ENCODE measurements around the gene HIP1. TPM values are rescaled to one million over a fixed set of nuclear protein-coding genes. Genes with fewer than 3 reads are reported as not detected.

HIP1 gene
- total and polyA plus RNA-seq, 12 donors: 7.0 to 32.4 (median 23.4) TPM

GRCh38 chr7:75715864-75716263, 22.9 kb downstream of the HIP1 start:
- ATAC-seq: no peak
- H3K4me1 ChIP-seq: peaks cover 12 to 41% (median 32%) of the 10 kb centered on the region in 9 donors

GRCh38 chr7:75712517-75713361, 26.0 kb downstream of the HIP1 start:
- WGBS, 2 donors: 60 to 66% methylated on average over 4 of the region's 4 CpGs
- peak overlapping the region in 2 of 10 donors; percentile 13 to 29 for H3K4me3 ChIP-seq
- TF ChIP-seq, protein P1, sequence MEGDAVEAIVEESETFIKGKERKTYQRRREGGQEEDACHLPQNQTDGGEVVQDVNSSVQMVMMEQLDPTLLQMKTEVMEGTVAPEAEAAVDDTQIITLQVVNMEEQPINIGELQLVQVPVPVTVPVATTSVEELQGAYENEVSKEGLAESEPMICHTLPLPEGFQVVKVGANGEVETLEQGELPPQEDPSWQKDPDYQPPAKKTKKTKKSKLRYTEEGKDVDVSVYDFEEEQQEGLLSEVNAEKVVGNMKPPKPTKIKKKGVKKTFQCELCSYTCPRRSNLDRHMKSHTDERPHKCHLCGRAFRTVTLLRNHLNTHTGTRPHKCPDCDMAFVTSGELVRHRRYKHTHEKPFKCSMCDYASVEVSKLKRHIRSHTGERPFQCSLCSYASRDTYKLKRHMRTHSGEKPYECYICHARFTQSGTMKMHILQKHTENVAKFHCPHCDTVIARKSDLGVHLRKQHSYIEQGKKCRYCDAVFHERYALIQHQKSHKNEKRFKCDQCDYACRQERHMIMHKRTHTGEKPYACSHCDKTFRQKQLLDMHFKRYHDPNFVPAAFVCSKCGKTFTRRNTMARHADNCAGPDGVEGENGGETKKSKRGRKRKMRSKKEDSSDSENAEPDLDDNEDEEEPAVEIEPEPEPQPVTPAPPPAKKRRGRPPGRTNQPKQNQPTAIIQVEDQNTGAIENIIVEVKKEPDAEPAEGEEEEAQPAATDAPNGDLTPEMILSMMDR (IDR thresholded peaks at IDR 0.05): no peak
- H3K36me3 ChIP-seq: peaks cover 0 to 7% (median 0%) of the 10 kb centered on the region in 9 donors
- intact Hi-C loops (cut with DNase I): loop anchor here in 1 of 10 donors (10.0 kb wide), 1 partner anchor 58 kb away; no protein-coding TSS in a partner anchor
- H3K27me3 ChIP-seq: no peaks in the 10 kb centered on the region
- peaks cover 12 to 45% (median 33%) of the 10 kb centered on the region in 9 donors for H3K4me1 ChIP-seq
- H3K27ac ChIP-seq: peak overlapping the region; percentile 61 to 90 (median 84)
- DNase-seq (no peak), ATAC-seq (peak in 4 of 8 donors; percentile 8 to 25 (median 16))
- peaks cover 0 to 32% (median 21%) of the 10 kb centered on the region in 11 donors for H3K9me3 ChIP-seq

More at GRCh38 chr7:75715864-75716263, 22.9 kb downstream of the HIP1 start:
- H3K27me3 ChIP-seq: no peaks in the 10 kb centered on the region
- 87 to 92% methylated on average over 7 of the region's 7 CpGs for WGBS, 2 donors
- H3K27ac ChIP-seq: no peak overlapping the region
- H3K4me3 ChIP-seq: no peak overlapping the region
- DNase-seq: no peak
- H3K36me3 ChIP-seq: peaks cover 0 to 7% (median 0%) of the 10 kb centered on the region in 9 donors
- H3K9me3 ChIP-seq: peaks cover 0 to 2% (median 0%) of the 10 kb centered on the region in 11 donors
- intact Hi-C loops (cut with DNase I): loop anchor here in 2 of 10 donors (5.0 to 10.0 kb wide), 2 partner anchors 51 to 61 kb away; no protein-coding TSS in a partner anchor
- TF ChIP-seq, protein P1 (IDR thresholded peaks at IDR 0.05): no peak

- ATAC-seq (peak; percentile 71 to 94 (median 82)), DNase-seq (peak in 1 of 2 donors; percentile 28)
- Histone ChIP-seq H3K4me1 (peaks cover 12 to 45% (median 33%) of the 10 kb centered on the region in 9 donors), H3K9me3 (peaks cover 0 to 32% (median 21%) of the 10 kb centered on the region in 11 donors), H3K4me3 (peak overlapping the region in 6 of 10 donors; percentile 9 to 29 (median 20)), H3K27me3 (no peaks in the 10 kb centered on the region), H3K36me3 (no peaks in the 10 kb centered on the region), H3K27ac (peak overlapping the region; percentile 61 to 90 (median 84))
- 10 to 15% methylated on average over 10 of the region's 10 CpGs for WGBS, 2 donors
- TF ChIP-seq, protein P1 (IDR thresholded peaks at IDR 0.05): no peak
- intact Hi-C loops (cut with DNase I): loop anchor here in 1 of 10 donors (10.0 kb wide), 1 partner anchor 57 kb away; no protein-coding TSS in a partner anchor
Measured at GRCh38 chr7:75711656-75712514, 26.9 kb downstream of the HIP1 start.

GRCh38 chr7:75711076-75711475, 27.7 kb downstream of the HIP1 start:
- no peak for DNase-seq
- Histone ChIP-seq H3K4me1 (peaks cover 12 to 43% (median 33%) of the 10 kb centered on the region in 9 donors), H3K27ac (peak overlapping the region; percentile 61 to 90 (median 84)), H3K4me3 (peak overlapping the region in 2 of 10 donors; percentile 13 to 29), H3K9me3 (peaks cover 0 to 32% (median 21%) of the 10 kb centered on the region in 11 donors), H3K36me3 (no peaks in the 10 kb centered on the region), H3K27me3 (no peaks in the 10 kb centered on the region)
- no peak for ATAC-seq
- TF ChIP-seq, protein P1 (IDR thresholded peaks at IDR 0.05): no peak
- intact Hi-C loops (cut with DNase I): loop anchor here in 1 of 10 donors (10.0 kb wide), 1 partner anchor 56 kb away; no protein-coding TSS in a partner anchor
